GM21367 (cell line): ENCODE data around the gene RNF11.
"Not testable (repeated sequence)": the region's sequence is repeated elsewhere in the genome, so short reads cannot be mapped to it uniquely, and the experiment has no call there.

Experiments
- ATAC-seq: cut with Tn5 transposase; IDR thresholded peaks from one replicate; pipeline ENCODE4 v1.9.1; 2021; ENCODE audit not compliant: unreplicated experiment

The RNF11 gene

GRCh38 chr1:51227231-51227960 is 8.7 kb upstream of the RNF11 start:
- not testable (repeated sequence) for ATAC-seq

GRCh38 chr1:51228471-51228870 is 7.6 kb upstream of the RNF11 start:
- ATAC-seq: not testable (repeated sequence)

- no peak for ATAC-seq
These were observed 5.5 kb upstream of the RNF11 start for GRCh38 chr1:51230501-51231078.

- ATAC-seq: no peak
These were observed 5.0 kb upstream of the RNF11 start for GRCh38 chr1:51231120-51231519.

- no peak for ATAC-seq
These were observed 4.2 kb upstream of the RNF11 start for GRCh38 chr1:51231896-51232295.

GRCh38 chr1:51234236-51234635 is 1.8 kb upstream of the RNF11 start:
- not testable (repeated sequence) for ATAC-seq

- peak; percentile 52 for ATAC-seq
These were observed 1.2 kb upstream of the RNF11 start for GRCh38 chr1:51234721-51235425.

- ATAC-seq: peak; percentile 10
These were observed 668 bp downstream of the RNF11 start for GRCh38 chr1:51236531-51237350.

- no peak for ATAC-seq
These were observed 1.4 kb downstream of the RNF11 start for GRCh38 chr1:51237351-51238033.

GRCh38 chr1:51238034-51238403 is 1.9 kb downstream of the RNF11 start:
- ATAC-seq: no peak

GRCh38 chr1:51240084-51240483 is 4.0 kb downstream of the RNF11 start:
- ATAC-seq: no peak

- ATAC-seq: no peak
These were observed 5.0 kb downstream of the RNF11 start for GRCh38 chr1:51241119-51241518.

GRCh38 chr1:51242546-51242945 is 6.5 kb downstream of the RNF11 start:
- no peak for ATAC-seq

GRCh38 chr1:51247022-51247421 is 10.9 kb downstream of the RNF11 start:
- peak; percentile 79 for ATAC-seq

GRCh38 chr1:51247499-51247898 is 11.4 kb downstream of the RNF11 start:
- no peak for ATAC-seq

GRCh38 chr1:51249445-51249844 is 13.4 kb downstream of the RNF11 start:
- no peak for ATAC-seq

GRCh38 chr1:51250729-51251128 is 14.7 kb downstream of the RNF11 start:
- ATAC-seq: not testable (repeated sequence)

GRCh38 chr1:51251165-51251564 is 15.1 kb downstream of the RNF11 start:
- ATAC-seq: not testable (repeated sequence)

- no peak for ATAC-seq
These were observed 16.3 kb downstream of the RNF11 start for GRCh38 chr1:51252366-51252765.

GRCh38 chr1:51253691-51254090 is 17.6 kb downstream of the RNF11 start:
- ATAC-seq: no peak

- ATAC-seq: no peak
These were observed 19.3 kb downstream of the RNF11 start for GRCh38 chr1:51255331-51255730.
